Measurements from ENCODE around the gene NEURL1B.

The NEURL1B gene

DNA sequence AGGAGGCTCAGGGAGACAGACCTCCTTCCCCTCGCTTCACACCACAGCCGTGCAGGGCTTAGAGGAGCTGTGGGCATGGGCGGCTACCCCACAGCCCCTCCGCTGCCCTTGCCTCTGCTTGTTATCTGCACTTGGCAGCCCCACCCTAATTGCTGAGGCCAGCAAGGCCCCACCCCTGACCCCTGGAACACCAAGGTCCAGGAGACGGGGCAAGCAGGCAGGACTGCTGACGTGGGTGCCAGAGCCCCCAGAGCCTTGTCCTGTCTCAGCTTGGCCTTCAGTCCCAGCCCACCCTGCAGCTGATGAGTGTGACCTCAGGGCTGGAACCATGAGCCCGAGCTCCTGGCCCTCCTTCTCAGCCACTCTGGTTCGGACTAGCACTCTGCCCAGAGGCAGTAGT lies 29.1 kb upstream of the NEURL1B start:
- no peak for DNase-seq

DNA sequence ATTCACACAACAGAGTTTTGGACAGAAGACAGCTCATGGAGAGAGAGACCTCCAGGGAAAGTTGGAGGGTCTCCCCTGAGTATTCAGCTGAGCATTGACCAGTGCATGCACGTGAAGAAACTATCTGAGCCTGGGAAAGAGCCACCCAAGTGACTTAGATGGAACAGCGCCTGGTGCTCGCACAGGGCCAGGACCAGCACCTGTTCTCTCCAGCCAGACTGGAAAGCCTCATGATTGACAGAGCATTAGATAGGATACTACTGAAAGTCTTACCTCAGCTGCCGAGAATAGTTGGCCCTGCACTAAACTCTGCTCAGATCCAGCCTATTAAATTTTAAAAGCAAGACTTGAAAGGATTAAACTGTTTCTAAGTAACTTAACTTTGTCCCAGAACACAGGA lies 28.3 kb upstream of the NEURL1B start:
- DNase-seq, result no peak

DNA sequence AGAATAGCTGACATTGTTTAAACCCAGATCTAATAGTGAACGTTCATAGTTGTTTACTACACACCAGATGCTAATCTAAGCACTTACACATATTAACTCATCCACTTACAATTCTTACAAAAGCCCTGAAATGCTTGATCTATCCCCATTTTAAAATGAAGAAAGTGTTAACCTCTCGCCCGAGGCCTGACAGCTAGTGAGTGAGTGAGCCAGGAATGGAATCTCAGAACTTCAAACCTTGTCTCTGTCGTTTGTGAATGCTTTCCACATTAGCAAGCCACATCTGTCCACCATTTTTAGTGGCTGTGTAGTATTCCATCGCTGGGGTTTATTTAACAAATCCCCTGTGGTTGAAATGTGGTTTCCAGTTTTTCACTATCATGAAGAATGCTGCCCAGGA lies 24.9 kb upstream of the NEURL1B start:
- DNase-seq, result no peak

DNA sequence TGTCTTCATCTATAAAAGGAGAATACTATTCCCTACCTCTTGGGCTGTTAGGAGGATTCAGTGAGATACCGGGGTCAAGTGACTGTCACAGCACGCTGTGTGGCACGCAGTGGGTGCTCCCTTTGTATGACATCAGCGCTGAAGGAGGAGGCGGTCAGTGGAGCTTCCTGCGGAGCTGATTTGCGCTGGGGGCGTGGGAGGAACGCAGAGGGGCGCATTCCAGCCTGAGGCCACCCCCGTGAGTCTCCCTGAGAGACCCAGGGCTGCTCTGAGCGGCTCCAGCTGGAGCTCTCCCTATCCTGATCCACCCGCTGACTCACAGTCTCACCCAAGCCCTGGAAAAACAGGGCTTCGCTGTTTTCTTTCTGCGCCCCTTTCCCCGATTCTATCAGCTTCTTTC lies 24.3 kb upstream of the NEURL1B start:
- DNase-seq, result no peak

DNA sequence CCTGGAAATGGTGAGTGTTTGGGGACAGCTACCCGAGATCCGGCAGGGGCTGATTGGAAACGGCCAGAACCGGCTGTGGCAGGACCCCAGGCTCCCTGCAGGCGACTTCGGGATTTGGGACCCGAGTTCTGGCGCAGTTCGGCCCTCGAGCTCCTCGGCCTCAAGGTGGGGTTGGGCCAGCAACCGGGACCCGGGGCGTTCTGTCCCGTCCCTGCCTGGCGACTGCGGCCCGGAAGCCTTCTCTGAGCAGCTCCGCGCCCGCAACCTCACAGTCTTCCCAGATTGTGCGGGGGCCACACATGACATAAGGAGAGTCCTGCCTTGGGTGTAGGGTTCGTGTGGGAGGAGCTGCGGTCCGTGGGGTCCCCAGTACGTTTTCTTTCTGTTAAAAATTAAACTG lies 23.2 kb upstream of the NEURL1B start:
- no peak for DNase-seq

DNA sequence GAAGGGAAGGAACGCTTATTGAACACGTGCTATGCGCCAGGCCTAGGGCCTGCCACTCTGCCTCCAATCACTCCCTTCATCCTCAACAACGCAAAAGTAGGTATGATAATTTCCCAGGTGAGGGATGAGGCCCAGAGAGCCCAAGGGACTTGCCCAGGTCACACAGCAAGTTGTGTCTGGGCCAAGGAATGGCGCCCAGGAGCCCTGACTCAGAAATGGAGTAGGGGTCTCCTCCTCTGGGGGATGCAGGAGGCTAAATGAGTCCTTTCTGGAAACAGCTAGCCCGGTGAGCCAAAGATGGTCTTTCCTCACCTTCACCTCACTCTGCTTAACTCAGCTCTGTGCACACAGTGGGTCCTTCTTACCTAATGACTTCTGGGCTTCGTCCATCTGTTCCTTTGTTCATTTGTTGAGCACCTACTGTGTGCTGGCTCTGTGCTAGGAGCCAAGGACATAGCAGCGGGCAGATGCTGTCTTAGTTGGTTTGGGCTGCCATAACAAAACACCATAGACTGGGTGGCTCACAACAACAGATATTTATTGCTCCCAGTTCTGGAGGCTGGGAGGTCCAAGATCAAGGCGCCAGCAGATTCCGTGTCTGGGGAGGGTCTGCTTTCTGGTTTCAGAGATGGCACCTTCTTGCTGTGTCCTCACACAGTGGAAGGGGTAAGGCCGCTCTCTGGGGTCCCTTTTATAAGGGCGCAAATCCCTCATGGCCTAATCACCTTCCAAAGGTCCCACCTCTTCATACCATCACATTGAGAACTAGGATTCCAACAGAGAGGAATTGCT lies 22.3 kb upstream of the NEURL1B start:
- DNase-seq, result no peak

DNA sequence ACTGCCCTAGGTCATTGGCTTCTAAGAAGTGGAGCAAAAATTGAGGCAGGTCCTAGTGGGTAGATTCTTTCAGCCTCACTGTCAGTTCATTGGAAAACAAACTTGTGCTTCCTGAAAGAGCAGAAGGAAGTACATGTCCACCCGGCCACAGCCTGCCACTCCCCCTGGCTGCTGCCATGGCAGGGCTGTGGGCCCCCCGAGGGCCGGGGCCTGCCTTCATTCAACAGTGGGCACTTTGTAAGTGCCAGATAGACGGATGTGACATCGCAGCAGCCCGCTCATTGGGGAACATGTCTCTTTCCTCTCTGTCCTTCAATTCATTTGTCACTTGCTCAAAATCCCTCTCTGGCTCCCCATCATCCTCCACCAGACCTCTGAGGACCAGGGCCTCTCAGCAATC lies 20.6 kb upstream of the NEURL1B start:
- DNase-seq, result no peak

DNA sequence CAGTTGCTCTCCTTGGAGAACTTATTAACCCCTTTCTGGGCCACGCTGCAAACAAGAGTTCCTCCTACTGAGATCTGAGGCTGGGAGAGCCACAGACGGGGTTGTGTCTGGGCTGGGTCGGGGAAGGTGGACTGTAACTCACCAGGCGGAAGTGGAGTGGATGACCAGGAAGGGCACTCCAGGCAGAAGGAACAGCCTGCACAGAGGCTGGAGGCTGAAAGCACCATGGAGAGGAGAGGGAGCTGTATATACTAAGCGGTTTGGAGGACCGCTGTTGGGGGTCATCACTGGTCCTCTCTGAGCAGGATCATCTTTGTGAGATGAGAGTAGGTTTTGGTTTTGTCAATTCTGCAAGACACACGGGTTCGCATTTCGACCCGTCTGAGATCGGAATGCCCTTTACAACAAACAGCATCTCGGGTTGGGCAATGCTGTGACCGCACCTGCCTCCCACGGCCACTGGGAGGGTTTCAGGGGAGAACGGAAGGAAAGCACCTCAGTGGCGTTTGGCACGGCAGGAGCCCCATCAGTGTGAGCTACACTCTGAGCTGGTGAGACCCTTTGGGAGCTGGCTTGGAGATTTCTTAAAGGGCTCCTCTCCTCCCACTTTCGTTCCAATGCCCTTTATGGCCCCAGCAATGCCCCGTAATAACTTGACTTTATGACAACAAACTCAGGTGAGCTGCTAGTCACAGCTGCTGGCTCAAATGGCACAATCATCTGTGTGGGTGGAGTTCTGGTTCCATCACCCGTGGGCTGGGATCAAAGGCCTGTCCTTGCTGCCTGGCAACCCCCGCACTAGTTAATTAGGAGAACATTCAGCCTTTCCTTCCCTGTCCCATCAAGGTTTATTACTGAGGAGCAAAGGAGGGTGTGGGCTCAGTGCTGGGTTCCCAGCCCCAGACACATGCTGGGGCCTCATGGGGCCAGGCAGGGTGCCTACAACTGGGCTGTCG lies 18.7 kb upstream of the NEURL1B start:
- no peak for DNase-seq

DNA sequence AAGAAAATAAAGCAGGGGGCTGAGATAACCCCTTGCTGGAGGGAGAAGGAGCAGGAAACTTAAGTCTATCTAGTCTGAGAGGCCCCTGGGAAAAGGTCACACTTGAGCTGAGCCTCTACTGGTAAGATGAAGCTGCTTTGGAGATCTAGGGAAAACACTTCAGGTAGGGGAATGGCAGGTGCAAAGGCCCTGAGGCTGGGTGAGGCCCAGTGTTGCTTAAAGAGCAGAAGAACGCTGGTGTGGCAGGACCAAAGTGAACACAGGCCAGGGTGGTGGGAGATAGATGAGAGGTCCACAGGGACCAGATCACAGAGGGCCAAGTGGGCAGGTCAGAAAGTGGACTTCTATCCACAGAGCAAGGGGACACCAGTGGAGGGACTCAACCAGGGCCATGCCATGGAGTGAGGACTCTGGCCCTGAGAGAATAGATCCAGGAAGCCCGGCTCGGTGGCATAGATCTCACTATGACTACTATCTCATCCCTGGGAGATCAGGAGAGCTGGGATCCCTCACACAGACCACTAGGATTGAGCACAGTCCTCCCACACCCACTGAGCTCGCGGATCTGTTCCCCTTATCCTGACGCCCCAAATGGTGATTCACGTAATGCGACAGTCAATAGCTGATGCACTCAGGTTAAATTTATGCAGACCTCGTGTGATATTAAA lies 17.6 kb upstream of the NEURL1B start:
- no peak for DNase-seq

DNA sequence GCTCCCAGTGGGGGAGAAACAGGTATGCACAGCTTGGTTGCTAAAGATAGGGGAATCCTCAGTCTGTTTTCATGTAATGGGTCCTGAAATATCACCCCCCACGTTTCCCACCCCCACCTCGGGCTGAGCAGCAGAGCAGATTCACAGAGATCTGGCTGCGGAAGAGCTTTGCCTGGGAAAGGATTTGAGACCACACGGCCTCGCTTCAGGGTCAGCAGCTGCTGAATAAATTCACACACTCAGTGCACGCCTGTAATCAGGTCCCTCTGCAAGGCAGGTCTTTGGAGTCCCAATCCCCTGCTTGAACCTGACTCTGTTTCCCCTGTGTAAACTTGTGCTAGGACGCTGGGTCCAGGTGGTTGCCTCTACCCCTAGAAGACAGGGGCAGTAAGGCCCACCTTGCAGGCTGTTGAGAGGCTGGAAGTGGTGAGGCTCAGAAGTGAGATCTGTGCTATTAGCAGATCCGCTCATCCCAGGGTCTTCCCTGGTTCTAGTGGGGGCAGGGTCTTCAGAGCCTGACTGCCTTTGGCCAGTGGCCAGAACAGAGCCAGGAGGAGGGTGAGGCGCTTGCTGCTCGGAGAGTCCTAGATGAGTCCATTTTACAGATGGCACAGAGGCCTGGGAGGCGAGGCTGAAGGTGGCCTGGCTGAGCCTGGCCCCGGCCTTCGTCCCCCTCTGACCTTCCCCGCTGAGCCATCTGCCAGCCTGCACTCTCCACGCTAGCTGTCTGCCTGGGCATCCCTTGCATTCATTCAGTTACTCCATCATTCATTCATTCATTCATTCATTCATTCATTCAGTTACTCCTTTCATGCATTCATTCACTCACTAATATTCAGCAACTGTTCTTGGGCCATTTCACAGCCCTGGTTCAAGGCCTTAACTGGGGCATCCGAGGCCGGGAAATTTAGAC lies 16.7 kb upstream of the NEURL1B start:
- no peak for DNase-seq

DNA sequence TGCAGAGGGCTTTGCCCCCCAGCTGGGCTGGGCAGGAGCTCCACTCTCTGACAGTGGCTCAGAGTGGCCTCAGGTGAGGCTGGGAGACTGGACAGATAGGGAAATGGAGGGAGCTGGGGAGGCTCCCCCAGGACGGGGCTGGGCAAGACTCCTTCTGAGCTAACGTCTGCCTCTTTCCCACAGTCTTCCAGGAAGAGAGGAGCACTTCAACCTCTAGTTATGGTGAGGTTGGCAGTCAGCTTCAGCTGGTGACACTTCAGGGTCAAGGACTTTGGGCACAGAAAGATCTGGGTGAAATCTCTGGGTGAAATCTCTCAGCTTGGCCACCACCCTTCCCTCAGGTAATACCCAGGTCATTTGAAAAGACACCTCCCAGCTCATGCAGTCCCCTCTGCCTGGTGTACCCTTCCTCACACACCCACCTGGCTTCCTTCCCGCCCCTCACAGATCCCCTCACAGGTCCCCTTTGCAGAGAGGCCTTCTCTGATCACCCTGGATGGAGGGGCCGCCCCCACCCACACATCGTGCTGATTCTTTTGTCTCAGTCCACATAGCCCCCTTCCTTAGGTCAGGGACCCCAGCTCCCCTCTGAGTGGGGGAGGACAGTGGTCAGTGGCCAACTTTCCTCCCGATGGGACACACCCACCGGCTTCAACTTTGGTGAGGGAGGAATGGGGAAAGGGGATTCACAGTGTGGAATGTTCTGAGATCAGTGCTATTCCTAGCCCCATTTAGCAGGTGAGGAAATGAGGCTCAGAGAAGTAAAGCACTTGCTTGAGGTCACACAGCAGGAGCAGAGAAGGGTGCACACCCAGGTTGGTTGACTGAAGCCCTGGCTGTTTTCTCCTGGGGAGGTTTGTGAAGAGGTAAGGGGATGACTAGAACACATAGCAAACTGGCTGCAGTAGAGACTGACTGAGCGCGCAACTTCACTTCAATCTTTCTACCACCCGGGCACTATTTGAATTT lies 15.8 kb upstream of the NEURL1B start:
- DNase-seq, result no peak

DNA sequence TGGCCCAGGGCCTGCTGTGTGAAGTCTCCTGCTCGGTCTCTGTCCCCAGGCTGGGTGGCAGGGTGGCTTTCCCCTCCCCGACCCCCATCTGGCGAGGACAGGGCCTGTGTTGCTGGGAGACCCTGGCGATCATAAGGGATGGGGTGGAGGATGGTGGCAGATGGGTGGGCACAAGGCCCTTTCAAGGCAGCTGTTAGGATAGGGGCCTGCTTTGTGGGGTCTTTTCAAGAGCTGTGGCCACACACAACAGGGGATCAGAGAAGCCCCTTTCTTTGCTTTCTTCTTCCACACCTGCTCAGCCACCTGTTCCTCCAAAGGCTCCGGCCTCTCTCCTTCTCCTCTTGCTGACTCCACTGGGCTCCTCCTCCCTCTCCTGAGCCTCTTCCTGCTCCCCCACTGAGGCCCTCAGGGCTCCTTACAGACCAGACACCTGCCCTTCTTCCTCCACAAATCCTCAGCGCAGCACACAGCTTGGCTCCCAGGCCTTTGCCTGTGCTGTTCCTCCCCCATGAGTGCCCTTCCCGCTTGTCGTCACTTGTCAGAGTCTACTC lies 15.0 kb upstream of the NEURL1B start:
- no peak for DNase-seq

DNA sequence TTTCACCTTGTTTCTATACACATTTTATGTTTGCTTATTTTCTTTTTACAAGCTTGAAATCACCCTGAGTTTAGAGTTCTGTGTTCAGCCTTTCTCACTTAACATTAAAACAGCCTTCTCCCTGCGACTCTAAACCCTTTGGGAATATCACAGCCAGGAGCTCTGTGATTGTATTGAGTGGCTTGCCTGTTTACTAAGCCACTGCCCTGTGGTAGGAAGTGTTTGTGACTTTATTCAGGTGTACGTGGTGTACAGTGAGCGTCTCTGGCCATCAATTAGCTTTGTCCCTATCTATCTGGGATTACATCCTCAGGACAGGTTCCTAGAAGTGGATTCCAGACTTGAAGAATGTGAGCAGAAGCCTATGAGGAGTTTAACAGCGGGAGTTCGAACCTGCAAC lies 11.0 kb upstream of the NEURL1B start:
- no peak for DNase-seq

DNA sequence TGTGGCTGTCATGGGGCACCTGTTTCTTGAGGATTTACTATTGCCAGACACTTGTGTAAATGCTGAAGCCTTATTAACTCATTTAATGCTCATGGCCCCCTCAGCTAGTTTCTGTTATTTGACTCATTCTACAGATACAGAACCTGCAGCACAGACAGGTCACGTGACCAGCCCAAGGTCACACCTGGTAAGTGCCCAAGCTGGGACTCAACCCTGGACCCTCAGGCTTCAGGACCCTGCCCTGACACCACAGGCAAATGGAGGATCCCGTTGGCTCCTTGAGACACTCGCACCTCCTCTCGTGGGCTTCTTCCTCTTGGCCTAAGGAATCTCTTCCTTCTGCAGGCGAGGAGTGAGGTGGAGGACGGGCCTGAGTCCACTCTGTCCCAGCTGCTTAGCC lies 10.6 kb upstream of the NEURL1B start:
- no peak for DNase-seq

DNA sequence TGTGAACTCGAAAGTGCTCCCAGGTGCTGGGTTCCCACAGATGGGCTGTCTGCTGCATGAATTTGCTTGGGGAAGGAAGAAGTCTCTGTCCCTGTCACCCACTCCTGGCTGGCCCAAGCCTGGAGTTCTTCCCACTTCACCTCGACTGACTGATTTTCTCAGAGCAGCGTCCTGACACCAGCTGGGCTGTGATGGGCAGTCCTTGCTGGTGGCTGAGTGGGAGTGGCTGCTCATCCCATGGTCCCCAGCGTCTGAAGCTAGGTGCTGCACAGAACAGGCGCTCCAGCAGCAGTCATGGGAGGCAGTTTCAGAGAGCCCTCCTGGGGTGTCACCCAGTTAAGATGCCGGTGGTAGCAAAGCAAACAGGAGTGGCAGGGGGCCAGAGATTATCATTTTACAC lies 10.1 kb upstream of the NEURL1B start:
- no peak for DNase-seq

DNA sequence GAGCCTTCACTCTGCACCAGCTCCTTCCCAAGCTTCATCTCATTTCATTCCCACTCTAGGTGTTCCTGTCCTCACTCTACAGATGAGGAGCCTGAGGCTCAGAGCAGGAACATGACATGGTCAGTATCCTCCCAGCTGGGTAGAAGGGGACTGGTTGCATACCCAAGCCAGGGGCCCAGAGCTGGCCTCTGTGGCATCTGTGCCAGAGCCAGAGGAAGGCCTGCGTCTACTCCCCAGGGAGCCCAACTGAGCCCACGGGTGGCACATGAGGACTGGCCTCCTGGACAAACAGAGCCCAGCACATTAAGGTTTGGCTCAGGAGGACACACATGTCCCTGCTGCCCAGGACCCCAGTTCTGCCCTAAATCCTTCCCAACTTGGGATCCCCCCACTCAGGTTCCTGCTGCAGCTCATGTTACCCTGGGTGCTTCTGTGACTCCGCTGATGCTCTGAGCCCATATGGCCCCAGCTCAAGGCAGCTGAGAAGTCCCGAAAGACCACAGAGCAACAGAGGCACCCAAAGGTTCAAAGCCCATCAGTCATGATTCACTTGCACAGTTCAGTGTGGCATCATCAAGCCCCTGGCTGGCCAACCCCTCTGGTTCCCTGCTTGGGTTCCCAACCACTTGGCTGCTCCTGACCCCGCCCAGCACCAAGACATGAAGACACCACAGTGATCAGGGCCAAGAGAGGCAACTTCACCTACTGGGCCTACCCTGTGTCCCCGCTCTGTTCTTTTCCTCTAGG lies 8.5 kb upstream of the NEURL1B start:
- no peak for DNase-seq

DNA sequence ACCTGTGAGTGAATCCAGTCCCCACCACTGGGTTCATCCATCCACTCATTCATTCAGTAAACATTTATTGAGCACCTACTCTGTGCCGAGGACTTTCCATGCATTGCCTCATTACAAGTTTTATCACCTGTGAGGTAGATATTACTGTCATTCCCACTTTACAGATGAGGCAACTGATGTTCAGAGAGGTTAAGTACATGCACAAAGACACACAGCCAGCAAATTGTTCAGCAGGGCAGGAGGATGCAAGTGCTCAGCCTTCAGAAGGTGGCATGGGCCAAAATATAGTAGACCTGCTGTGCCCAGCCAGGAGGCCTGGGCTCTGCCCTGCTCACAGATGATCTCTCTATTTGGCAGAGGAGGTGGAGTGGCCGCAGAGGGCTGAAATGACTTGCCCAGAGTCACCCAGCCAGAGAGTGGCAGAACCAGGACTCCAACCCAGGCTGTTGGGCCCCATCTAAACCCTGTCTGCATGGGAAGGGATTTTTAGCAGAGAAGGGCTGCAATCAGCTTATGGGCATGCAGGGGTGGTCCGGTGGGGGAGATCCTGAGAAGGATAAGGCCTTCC lies 7.6 kb upstream of the NEURL1B start:
- DNase-seq, result no peak

DNA sequence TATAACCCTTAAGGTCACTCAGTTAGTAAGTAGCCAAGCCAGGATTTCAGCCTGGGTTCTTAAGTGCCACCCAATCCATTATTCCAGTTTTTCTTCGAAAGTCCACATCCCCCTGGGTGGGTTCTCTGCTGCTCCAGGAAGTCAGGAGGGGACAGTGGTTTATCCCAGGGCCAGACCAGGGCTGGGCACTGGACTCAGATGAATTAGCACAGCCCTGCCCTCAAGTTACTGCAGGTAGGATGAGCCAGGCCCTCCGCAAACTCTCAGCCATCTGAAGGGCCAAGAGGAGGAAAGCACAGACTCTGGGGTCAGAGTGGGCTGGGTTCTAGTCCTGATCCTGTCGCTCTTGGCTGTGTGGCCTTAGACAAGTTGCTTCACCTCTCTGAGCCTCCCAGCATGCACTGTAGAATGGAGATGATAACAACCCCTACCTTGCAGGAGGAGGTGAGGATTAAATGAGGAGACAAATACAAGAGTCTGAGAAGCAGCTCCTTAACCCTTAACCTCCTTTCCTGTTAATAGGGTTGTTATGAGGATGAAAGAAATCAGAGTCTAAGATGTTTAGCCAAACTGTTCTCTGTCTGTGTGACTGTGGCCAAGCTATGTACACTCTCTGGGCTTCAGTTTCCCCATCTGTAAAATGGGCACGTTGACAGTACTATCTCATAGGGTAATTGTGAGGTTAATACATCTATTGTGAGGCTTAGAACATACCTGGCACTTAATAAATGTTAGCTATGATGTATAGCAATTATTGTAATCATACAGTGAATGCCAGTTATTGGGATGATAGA lies 6.8 kb upstream of the NEURL1B start:
- no peak for DNase-seq

DNA sequence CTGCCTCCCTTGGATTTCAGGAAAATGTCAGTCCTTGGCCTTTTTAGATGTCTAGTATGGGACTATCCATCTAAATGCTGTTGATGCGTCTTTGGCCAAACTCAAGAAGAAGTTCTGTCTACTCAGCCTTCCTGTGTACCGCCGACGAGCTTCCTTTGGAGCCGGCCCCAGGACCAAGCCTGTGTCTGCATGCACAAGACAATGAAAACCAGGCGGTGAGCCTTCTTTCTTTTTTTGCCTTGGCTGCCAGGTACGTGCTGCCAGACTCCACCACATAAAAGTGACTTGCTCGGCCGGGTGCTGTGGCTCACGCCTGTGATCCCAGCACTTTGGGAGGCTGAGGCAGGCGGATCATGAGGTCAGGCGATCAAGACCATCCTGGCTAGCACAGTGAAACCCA lies 6.0 kb upstream of the NEURL1B start:
- DNase-seq, result no peak

Data from hippocampal formation (tissue), 2 donors.